GM12892 (cell line): ENCODE data around the gene SLC1A4.
"Not testable (repeated sequence)": the region's sequence is repeated elsewhere in the genome, so short reads cannot be mapped to it uniquely, and the experiment has no call there.

Experiments used
- DNase-seq: peaks from one replicate; pipeline ENCODE4 v3.0.0; 2011; ENCODE audit not compliant: insufficient read length
- FAIRE-seq: peaks from 2 replicates; lab custom pipeline; 2011; peaks lifted over from hg19 to GRCh38; lab: Jason Lieb, UNC
- POLR2A ChIP-seq: IDR thresholded peaks from 2 replicates; pipeline ENCODE4 v1.6.1; 2011; ENCODE audit warnings: low read depth, low read length, control low read depth
- POLR2AphosphoS5 ChIP-seq: IDR thresholded peaks from 2 replicates; pipeline ENCODE4 v1.6.1; 2011; ENCODE audit warnings: low read depth, low read length, control low read depth
- TAF1 ChIP-seq: IDR thresholded peaks from 2 replicates; pipeline ENCODE4 v1.6.1; 2011; ENCODE audit warnings: low read depth, mild to moderate bottlenecking, control low read depth, low read length, borderline replicate concordance

Gene SLC1A4

GRCh38 chr2:64967601-64968000, 21.6 kb upstream of the SLC1A4 start:
- DNase-seq (no peak), FAIRE-seq (no peak)
- TF ChIP-seq POLR2A = no peak
- TF ChIP-seq TAF1 = no peak
- no peak for TF ChIP-seq POLR2AphosphoS5

- DNase-seq, FAIRE-seq: not testable (repeated sequence)
These were observed 20.1 kb upstream of the SLC1A4 start for GRCh38 chr2:64969086-64969485.

- FAIRE-seq (peak; percentile 46), DNase-seq (no peak)
- TF ChIP-seq POLR2A = no peak
- TF ChIP-seq POLR2AphosphoS5 = no peak
- no peak for TF ChIP-seq TAF1
These were observed 18.7 kb upstream of the SLC1A4 start for GRCh38 chr2:64970495-64970894.

GRCh38 chr2:64972426-64972825, 16.8 kb upstream of the SLC1A4 start:
- FAIRE-seq (no peak), DNase-seq (no peak)
- TF ChIP-seq POLR2A (no peak), POLR2AphosphoS5 (no peak), TAF1 (no peak)

- TF ChIP-seq TAF1 = no peak
- no peak for TF ChIP-seq POLR2A
- TF ChIP-seq POLR2AphosphoS5 = no peak
- FAIRE-seq (no peak), DNase-seq (no peak)
These were observed 16.3 kb upstream of the SLC1A4 start for GRCh38 chr2:64972876-64973275.

GRCh38 chr2:64975232-64975821, 13.9 kb upstream of the SLC1A4 start:
- DNase-seq = no peak
- no peak for FAIRE-seq
- TF ChIP-seq TAF1 (no peak), POLR2AphosphoS5 (no peak), POLR2A (no peak)

GRCh38 chr2:64976276-64976675, 12.9 kb upstream of the SLC1A4 start:
- FAIRE-seq = no peak
- DNase-seq = no peak
- no peak for TF ChIP-seq TAF1
- TF ChIP-seq POLR2AphosphoS5 = no peak
- TF ChIP-seq POLR2A = no peak

- DNase-seq (no peak), FAIRE-seq (no peak)
- TF ChIP-seq POLR2A = no peak
These were observed 10.5 kb upstream of the SLC1A4 start for GRCh38 chr2:64978514-64979268.

GRCh38 chr2:64979744-64980143, 9.5 kb upstream of the SLC1A4 start:
- no peak for FAIRE-seq
- no peak for DNase-seq
- TF ChIP-seq POLR2AphosphoS5 = no peak

GRCh38 chr2:64980183-64980582, 9.0 kb upstream of the SLC1A4 start:
- TF ChIP-seq TAF1 (no peak), POLR2A (no peak), POLR2AphosphoS5 (no peak)
- FAIRE-seq (no peak), DNase-seq (no peak)

- TF ChIP-seq POLR2A = no peak
- no peak for TF ChIP-seq TAF1
- TF ChIP-seq POLR2AphosphoS5 = no peak
- FAIRE-seq (peak; percentile 86), DNase-seq (no peak)
These were observed 6.8 kb upstream of the SLC1A4 start for GRCh38 chr2:64982311-64982857.

- no peak for TF ChIP-seq POLR2AphosphoS5
- no peak for TF ChIP-seq TAF1
- no peak for TF ChIP-seq POLR2A
- no peak for DNase-seq
- FAIRE-seq = no peak
These were observed 6.3 kb upstream of the SLC1A4 start for GRCh38 chr2:64982932-64983331.

GRCh38 chr2:64985447-64985846, 3.8 kb upstream of the SLC1A4 start:
- TF ChIP-seq POLR2A (no peak), POLR2AphosphoS5 (no peak), TAF1 (no peak)
- DNase-seq = no peak
- peak; percentile 77 for FAIRE-seq
